Stimulated activated CD4-positive, alpha-beta T cell treated with anti-CD3 and anti-CD28 coated beads, Interleukin-2, amount 100 ng/mL, for 24 hours (primary cell): ENCODE results near the gene XPR1.

ENCODE experiments used
- DNase-seq, 2 donors: peaks; one replicate each; pipeline ENCODE4 v3.0.0-alpha.2; 2020

XPR1 gene

DNA sequence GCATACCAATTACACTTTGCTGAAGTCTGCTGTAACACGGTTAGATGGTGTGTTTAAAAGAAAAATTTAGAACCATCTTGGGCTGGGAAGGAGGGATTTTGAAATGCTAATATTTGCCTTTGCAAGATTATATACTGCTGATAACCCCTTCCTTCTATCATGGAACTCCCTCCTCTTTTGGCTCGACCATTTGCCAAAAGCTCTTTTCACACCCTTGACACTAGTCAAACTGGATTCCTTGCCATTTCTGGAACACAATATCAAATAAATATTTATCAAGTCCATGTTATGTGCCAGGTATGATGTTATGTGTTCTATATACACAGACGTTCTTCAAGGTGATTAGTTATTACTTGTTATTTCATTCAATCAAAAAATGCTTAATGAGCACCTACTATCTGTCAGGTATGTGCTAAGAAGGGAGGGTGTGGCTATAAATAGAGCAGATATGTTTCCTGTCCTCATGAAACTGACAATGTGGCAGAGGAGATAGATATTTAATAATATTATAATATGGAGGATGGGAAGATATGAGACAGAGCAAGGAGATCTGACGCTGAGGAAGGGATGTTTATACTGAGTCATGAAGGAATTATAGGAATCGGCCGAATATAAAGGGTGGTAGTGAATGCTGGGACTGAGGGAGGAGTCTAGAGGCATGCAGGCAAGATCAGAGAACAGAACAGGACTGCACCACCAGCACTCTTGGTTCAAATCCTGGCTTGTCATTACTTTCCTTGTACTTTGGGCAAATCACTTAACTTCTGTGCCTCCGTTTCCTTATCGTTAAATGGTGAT lies 16.1 kb upstream of the XPR1 start:
- DNase-seq: no peak

DNA sequence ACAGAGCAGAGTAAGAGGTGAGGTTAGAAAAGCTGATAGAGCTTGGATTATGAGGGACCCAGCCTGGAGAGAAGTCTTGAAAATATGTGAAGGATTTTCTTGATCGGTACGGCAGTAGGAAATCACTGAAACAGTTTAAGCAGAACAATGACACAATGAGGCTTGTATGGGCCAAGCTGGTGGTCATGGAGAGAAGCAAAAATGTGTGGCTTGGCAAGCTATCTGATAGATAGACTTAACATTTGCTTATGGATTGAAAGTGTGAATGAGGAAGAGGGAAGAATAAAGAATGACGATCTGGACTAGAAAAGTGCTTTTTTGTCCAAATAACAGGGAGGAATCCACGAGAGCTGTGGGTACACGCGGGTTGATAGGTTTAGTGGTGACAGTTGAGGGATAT lies 15.4 kb upstream of the XPR1 start:
- DNase-seq: no peak

DNA sequence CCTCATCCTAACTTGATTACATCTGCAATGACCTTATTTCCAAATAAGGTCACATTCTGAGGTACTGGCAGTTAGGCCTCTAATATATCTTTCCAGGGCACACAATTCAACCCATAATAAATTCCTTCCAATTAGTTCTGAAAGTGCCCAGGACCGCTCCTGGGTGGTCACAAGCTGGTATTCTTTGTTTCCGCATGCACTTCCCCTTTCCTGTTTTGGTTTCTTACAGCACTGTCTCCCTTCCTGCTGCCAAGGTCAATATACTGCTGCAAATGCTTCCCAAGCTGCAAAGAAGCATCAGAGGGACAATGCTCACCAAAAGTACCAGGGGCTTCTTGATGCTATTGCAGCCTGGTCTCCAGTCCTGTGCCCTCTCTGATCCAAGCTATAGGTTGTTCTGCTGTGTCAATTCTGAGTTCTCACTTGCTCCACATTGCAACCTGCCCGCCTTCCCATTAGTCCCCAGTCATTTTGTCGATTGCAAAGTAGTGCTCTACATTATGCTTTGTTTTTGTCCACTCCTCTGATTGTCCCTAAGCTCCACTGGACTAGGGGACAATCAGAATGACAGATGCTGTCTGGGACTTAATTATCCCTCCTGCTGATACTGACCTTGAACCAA lies 13.9 kb upstream of the XPR1 start:
- no peak for DNase-seq

DNA sequence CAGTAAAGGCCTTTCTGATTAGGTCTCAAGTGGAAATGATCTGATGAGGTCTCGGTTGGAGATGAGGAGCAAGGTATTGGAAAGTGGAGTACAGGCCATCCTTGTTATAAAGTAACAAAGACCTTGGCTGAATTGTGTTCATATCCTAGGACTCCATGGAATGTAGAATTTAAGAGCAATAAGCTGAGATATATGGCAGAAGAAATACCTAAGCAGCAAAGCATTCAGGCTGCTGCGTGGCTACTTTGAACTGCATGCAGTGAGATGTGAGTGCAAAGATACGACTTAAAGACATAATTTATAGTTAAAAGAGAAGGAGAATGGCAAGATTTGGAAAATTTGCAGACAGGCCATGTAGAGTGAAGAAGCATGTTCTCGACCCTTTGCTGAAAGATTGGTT lies 11.2 kb upstream of the XPR1 start:
- DNase-seq: no peak

DNA sequence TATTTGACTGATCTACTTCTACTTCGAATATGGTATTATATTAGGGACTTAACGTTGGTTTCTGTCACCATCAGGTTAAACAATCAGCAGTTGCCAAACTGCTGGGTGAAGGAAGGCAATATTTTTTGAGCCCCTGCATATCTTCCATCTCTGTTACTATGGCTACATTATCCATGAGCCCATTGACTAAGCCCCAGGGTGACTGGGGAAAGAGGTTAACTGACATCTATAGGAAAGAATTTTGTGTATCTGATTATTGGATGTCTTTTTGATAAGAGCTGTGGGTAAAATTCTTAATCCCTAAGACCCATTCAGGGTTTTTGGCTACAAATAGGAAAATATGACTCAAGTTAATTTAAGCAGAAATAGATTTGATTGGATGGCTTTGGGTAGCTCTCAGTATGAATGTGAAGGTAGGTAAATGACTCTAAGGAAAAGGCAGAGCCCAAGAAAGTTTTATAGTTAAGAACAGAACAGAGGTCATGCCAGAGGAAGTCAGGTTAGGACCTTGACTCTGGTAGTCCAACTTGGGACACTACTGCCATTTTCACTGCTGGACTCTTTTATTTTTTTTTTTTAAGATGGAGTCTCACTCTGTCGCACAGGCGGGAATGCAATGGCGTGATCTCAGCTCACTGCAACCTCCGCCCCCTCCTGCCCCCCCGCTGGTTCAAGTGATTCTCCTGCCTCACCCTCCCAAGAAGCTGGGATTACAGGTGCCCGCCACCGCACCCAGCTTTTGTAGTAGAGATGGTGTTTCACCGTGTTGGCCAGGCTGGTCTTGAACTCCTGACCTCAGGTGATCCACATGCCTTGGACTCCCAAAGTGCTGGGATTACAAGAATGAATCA lies 8.9 kb upstream of the XPR1 start:
- DNase-seq: no peak

DNA sequence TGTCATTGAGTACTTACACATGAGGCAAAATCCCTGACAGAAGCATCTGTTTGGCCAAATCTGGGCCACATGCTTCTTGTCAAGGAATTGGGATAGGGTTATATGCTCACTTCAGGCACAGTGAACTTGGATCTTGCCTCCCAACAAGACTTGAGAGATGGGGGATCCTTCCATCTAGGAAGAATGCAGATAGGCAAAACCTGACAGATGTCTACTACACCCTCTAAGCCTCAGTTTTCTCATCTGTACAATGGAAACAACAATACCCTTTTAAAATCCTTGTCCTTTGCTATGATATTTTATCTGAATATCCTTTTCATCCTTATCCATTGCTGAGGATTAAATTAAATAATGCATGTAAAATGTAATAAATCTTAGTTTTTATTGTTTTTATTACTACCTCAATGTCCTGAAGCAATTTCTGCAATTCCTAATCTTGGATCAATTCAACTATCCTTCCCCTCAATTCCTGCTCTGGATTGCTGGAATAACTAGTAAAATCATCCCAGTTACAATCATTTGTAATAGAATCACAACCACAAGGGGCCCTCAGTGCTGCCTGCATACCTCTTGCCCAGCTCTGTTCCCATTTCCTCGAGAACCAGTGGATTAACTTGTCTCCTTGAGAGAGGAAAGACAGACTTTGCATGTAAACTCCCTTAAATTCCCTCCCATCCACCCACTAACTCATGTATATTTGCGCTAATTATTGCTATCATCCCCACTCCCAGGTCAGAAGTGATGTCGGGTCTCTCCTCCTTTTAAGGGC lies 8.1 kb upstream of the XPR1 start:
- no peak for DNase-seq

DNA sequence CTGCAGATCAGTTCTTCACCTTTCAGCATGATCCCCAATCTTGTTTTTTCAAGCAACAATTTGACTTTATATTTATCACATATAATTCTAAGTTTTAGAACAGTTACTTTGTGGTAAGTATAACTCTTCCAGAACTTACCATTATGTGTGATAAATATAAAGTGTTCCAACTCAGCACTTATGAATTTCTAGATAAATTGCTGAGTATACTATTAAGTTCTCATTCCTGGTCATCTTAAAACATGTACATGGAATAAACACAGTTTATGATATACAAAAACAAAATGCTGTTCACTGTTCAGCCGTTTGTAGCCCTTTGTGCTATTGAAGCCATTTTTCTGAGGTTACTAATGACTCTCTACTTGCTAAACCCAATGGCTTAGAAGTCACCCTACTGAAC lies 5.1 kb upstream of the XPR1 start:
- DNase-seq: no peak

DNA sequence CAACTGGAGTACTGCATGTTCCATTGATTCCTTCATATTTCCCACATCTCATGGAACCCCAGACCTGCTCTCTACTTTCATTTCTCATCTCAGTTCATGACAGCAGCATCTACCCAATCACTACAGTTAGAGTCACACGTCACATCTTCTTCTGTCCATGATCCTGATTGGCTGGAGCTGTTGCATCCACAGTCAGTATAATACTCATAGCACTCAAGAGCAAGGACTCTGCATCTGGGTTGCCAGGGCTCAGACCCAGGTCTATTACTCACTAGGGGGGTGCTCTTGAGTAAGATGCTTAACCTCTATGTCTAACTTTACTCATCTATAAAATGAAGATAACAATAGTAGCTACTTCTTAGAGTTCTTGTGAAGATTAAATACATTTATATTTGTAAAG lies 4.4 kb upstream of the XPR1 start:
- DNase-seq: no peak

DNA sequence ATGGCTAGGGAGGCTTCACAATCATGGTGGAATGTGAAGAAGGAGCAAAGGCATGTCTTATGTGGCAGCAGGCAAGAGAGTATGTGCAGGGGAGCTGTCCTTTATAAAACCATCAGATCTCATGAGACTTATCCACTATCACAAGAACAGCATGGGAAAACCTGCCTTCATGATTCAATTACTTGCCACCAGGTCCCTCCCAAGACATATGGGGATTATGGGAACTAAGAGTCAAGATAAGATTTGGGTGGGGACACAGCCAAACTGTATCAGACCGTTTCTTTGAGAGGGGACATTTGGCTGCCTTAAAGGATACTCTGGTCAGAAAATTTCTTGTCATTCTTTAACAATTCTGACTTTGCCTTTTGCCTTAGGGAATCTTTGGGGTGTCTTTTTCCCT lies 3.2 kb upstream of the XPR1 start:
- DNase-seq: no peak

DNA sequence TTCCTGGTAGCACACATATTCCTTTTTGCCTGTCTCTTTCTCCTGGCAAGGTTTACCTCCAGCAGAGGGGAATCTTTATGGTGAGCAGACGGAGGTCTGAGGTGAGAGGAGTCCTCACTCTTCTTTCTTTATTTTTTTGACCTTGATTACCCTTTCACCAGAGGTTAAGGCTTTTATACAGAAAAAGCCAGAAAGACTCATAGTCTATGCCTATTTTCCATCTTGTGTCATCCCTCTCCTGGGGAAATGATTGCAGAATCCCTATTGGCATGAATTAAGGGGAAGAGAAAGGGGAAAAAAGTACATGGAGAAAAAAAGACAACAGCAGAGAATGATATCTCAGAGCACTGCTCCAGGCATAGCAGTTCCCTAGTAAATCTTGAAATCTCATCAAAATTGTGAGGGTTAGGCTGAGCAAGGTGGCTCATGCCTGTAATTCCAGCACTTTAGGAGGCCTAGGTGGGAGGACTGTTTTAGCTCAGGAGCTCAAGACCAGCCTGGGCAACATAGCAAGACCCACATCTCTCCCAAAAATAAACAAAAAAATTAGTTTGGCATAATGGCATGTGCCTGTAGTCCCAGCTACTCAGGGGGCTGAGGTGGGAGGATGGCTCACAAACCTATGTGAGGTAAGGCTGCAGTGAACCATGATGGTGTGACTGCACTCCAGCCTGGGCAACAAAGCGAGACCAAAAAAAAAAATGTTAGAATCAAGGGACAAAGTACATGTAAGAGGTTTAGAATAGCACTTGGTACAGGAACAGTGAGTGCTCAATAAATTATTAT lies 1.2 kb upstream of the XPR1 start:
- DNase-seq: no peak

DNA sequence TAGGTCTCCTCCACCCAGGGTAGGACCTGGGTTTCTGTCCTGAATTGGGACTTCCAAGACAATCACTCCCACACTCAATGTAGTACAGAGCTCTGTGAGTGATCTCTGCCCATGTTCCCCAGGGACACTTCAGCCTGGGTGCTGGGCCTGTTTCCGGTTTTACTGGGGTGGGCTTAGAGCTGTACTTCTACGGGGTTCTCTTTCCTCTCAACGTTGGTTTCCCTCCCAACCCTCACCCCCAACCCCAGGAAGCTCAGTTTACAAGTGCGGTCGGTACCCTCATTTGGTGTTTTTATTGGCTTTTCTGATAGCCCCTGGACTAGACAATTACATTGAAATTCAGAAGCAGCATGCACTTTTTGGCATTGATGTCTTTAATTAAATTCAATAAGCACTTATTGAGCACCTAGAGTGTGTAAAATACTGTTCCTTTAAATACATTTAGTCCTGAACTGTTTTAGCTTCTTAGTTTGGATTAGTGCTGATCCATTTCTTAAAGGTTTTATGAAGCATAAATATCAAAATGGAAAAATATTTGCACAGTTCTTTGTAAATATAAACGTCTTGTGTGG lies 542 bp upstream of the XPR1 start:
- DNase-seq: no peak

DNA sequence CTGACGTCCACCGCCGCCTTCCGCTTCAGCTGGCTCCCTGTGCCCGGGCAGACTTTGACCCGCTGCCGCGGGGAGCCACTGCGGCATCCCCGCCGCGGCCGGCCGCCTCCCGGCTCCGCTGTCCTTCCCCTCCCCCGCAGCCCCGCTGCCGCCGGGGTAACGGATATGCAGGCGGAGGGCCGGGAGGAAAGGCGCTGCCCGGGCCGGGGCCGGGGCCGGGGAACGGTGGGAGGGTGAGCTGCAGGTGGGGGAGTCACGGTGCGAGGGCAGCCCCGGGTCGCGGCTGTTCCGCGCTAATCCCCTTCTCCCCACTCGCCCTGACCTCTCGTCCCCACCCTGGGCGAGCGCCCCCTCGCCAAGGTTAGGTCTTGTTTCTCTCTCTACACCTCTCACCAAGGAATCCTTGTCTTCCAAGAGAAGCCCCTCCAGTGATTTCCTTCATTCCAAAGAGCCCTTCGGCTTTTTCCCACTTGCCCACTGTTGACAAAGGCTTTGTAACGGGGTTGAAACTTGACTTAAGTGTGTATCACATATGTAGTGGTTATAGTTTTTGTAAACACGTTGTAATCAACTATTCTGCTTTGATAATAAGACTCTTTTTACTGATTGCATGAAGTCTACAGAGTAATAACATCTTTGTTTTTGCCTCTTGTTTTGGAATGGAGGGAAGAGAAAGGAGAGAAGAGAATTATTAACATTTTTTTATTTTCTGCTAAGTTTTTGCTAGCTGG lies 669 bp downstream of the XPR1 start:
- peak; percentile 66 to 72 for DNase-seq

DNA sequence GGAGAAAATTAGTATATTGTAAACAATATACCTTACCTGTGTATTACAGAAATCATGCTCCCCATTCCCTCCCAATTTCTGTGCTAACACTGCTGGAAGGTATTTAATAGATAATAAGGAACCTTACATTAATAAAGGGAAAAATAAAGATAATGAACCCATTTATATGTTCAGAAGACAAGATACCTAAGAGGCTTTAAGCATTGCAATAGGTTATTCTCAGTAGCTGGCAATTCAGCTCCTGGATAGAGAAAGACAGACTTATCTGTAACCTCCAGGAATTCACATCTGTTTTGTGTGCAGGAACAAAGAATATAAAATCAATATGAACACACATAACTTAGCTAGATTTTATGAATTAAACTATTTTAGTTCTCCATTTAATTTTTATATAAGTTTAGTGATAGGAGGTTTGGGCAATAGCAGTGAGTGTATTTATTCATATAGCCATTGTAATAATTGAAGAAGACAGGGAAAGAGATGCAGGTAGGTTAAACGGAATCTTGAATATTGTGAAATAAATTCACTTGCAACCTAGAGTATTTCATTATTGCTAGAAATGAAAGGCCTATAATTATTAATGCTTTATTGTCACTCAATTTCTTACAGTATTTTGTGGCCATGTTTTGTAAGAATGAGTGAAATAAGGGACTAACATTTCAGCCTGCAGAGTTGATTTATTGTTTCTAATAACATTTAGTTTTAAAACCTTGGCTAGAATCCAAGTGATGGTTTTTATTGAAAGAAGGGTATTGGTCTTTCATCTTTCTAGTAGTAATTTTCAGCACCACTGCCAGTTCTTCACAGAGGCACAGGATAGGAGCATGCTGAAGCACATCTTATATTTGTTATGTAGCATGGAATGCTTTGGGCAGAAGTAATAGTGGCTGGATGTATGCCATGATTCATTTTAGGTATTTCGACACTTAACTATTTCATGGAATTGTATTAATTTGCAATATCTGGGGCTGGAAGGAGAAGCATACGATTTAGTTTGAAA lies 1.5 kb downstream of the XPR1 start:
- DNase-seq: no peak

DNA sequence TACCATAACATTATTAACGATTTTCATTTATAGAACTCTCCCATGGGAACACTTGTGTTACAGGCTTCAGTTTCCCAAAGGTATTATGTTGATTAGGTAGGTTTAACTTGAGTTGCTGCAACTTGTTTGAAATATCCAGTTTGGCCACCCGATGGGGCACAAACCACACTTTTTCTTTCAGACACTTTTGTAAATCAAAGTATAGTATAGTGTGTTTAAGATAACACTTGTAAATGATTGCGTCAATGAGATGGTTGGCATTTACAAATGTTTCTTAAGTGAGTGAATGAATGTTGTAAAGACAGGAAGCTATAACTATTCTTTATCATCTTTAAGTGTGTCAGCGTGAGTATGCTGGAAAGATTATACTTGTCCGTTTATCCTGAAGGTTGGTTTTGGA lies 4.3 kb downstream of the XPR1 start:
- no peak for DNase-seq

DNA sequence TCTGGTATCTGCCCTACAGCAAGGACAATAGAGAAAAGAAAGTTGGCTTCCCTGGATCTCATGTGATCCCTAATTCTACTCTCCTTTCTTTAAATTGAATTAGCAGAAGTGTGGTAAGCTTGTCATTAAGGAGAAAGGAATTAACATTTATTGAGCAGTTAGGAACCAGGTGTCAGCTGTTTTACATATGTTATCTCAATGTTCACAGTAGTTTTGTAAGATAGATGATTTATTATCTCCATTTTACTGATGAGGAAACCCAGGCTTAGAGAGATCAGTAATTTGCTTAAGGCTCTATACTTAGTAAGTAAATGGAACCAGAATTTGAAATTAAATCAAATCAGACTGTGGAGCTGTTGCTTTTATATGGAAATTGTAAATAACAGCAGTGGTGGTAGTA lies 8.0 kb downstream of the XPR1 start:
- DNase-seq: no peak

DNA sequence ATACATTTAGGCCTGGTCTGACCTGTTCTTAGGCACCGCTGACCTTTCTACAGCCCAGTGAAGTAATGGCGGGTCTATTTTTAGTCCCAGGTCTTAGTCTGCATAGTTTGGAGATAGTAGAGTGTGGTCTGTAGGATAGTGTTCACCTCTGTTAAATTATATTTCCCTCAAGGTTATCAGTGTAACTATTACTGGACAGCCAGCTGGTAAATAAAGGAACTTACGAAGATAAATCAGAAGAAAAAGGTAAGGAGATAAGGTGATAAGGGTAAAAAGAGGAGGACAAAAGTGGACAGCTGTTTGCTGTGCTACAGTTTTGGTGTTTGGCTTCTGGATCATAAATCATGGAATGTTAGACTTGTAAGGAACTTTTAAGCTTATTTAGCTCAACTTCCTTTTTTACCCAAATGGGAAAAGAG lies 8.7 kb downstream of the XPR1 start:
- DNase-seq: no peak

DNA sequence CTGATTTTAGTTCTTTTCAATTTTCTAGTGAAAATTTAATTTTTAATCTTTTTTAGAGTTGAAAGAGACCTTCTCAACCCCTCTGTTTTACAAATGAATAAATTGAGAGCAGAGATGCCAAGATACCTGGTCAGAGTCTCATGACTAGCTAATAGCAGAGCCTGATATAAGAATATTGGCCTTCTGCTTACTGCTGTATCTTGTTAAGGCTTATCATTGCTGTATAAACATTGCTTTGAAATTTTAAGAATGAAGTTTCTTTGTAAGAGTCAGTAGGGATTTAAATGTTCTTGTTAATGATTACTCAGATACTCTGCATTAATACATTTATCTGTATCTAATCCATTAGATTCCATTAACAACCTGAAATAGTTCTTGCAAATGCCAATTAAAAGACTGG lies 9.8 kb downstream of the XPR1 start:
- no peak for DNase-seq

DNA sequence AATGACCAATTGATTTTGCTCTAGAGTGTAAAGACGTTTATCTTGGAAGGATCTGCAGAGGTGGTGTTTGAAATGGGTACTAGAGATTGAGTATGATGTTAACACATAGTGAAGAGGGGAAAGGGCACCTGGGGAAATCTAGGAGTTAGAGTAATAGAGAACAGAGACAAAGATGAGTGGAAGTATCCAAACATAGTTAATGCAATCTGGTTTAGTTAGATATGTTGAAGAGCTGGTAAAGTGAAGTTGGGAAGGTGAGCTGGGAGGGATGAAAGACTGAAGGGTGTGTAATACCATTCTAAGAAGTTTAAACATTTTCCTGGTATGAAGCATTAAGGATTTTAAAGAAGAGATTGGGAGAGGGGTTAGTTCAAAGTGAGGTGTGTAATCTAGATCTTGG lies 11.0 kb downstream of the XPR1 start:
- DNase-seq: no peak

DNA sequence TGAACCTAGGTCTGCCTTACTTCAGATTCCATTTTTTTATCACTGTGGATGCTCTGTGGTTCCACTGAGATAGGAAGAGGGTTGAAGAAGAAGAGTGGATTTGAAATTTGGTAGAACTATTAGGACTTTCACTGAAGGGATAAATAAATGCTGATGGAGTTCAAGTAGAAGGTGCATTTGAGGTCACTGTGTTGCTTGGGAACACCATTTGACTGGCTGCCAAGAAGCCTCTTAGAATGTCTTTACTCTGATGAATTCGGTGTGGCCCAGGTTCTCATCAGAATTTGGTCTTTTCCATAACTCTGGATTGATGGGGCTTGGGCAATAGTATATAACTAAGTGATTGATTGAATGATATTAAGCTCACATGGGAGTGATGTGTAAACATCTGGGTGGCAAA lies 11.9 kb downstream of the XPR1 start:
- DNase-seq: no peak
